ENCODE data around the gene SZRD1.

- no peak for TF ChIP-seq CTCF (IDR thresholded peaks at IDR 0.05; ENCODE audit: low read depth, low read length)
- no peak for TF ChIP-seq POLR2A (IDR thresholded peaks at IDR 0.05; ENCODE audit: extremely low read depth, insufficient read length)
- no peak for TF ChIP-seq MAX (IDR thresholded peaks at IDR 0.05; ENCODE audit: low read depth, low read length)
These were observed 78.0 kb downstream of the SZRD1 start for GRCh38 chr1:16445052-16445451.

All from NB4 (cell line).